ENCODE measurements around the gene HIGD1C.

The HIGD1C gene

DNA sequence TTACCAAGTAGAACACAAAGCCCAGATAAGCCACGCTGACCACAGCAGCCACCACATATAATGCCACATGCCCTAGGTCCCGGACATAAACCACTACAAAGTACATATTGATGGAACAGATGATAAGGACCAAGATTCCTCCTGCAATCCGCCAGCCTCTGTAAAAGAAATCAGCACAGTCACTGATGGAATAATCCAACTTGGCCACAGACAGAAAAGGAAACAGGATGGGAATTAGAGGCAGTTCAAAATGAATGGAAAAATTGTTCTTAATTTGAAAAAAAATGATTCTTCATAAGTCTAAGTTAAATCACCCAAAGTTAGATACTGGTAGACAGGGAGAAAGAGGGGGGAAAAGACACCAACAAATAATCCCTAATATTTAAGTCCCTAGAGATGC, 38.4 kb downstream of the HIGD1C start:
- Histone ChIP-seq H3K4me2 (ENCODE audit: low read length) (no peak overlapping the region), H3K79me2 (ENCODE audit: control insufficient read depth, low read length) (no peaks in the 10 kb centered on the region), H3K4me3 (ENCODE audit: low read length) (no peak overlapping the region), H4K20me1 (ENCODE audit: control insufficient read depth, insufficient read depth, low read depth, low read length) (no peaks in the 10 kb centered on the region), H3F3A (ENCODE audit: control insufficient read depth, insufficient read depth) (peaks cover 4% of the 10 kb centered on the region; the same call in 1 of the 2 replicates), H3K36me3 (ENCODE audit: control insufficient read depth, low read length) (peaks cover 60% of the 10 kb centered on the region), H3K27ac (ENCODE audit: low read depth, low read length) (no peak overlapping the region), H3K27me3 (ENCODE audit: control insufficient read depth, low read length) (no peaks in the 10 kb centered on the region), H3K4me1 (ENCODE audit: control insufficient read depth, low read length) (no peaks in the 10 kb centered on the region), H3K9me3 (ENCODE audit: control insufficient read depth, insufficient read depth, low read length) (no peaks in the 10 kb centered on the region), H3K9me2 (replicated peaks; ENCODE audit: control insufficient read depth, low read length) (no peaks in the 10 kb centered on the region)
- TF ChIP-seq CTCF (IDR thresholded peaks at IDR 0.05; ENCODE audit: low read depth, low read length, poor library complexity, severe bottlenecking) (no peak), EZH2phosphoT487 (IDR thresholded peaks at IDR 0.05; ENCODE audit: borderline replicate concordance, low read length) (no peak)

DNA sequence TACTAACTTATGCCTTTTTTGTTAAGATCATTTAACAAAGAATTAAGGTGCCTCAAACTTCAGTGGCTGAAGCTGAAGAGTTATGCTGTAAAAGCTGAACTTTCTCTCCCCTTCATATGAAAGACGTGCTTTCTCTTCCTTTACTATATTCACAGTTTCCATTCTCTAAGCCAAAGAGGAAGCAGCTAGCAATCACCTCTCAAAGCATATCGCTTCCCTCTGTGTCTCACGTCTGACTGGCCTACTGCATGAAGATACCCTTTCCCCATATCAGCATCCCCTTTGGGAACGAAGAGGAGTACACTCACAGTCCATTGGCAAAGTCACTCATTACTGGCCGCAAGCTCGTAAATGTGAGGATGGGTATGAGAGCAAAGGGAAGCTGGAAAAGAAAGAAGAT, 38.9 kb downstream of the HIGD1C start:
- Histone ChIP-seq H3K4me1 (ENCODE audit: control insufficient read depth, low read length) (no peaks in the 10 kb centered on the region), H3K9me3 (ENCODE audit: control insufficient read depth, insufficient read depth, low read length) (no peaks in the 10 kb centered on the region), H3K27me3 (ENCODE audit: control insufficient read depth, low read length) (no peaks in the 10 kb centered on the region), H3K27ac (ENCODE audit: low read depth, low read length) (no peak overlapping the region), H3F3A (ENCODE audit: control insufficient read depth, insufficient read depth) (peaks cover 4% of the 10 kb centered on the region; the same call in 1 of the 2 replicates), H4K20me1 (ENCODE audit: control insufficient read depth, insufficient read depth, low read depth, low read length) (no peaks in the 10 kb centered on the region), H3K4me3 (ENCODE audit: low read length) (no peak overlapping the region), H3K79me2 (ENCODE audit: control insufficient read depth, low read length) (no peaks in the 10 kb centered on the region), H3K9me2 (replicated peaks; ENCODE audit: control insufficient read depth, low read length) (no peaks in the 10 kb centered on the region), H3K36me3 (ENCODE audit: control insufficient read depth, low read length) (peaks cover 61% of the 10 kb centered on the region), H3K4me2 (ENCODE audit: low read length) (no peak overlapping the region)
- TF ChIP-seq EZH2phosphoT487 (IDR thresholded peaks at IDR 0.05; ENCODE audit: borderline replicate concordance, low read length) (no peak), CTCF (IDR thresholded peaks at IDR 0.05; ENCODE audit: low read depth, low read length, poor library complexity, severe bottlenecking) (no peak)

DNA sequence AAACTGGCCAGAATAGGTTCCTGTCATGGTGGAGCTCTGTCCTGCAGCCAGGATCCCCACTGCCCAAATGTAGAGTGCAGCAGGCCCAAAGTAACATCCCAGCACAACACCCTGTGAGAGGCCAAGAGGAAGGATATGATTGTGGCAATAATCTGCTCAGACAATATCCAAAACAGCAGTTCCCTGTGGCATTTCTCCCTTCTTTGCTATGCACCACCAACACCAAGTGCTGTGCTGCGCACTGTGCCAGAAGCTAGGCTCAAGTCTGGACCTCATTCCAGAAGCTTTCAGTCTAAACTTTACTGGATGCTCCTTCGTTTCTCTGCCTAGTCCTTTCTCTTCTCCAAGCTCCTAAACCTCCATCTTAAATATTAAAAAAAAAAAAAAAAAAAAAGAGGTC, 40.5 kb downstream of the HIGD1C start:
- H3K4me1 ChIP-seq (ENCODE audit: control insufficient read depth, low read length) = no peaks in the 10 kb centered on the region
- no peaks in the 10 kb centered on the region for H3K27me3 ChIP-seq (ENCODE audit: control insufficient read depth, low read length)
- 0 out of 2 replicates have a peak, but pooled peaks cover under 1% of the 10 kb centered on the region for H3F3A ChIP-seq (ENCODE audit: control insufficient read depth, insufficient read depth)
- H3K4me3 ChIP-seq (ENCODE audit: low read length) = no peak overlapping the region
- H3K79me2 ChIP-seq (ENCODE audit: control insufficient read depth, low read length) = no peaks in the 10 kb centered on the region
- no peaks in the 10 kb centered on the region for H3K9me2 ChIP-seq (replicated peaks; ENCODE audit: control insufficient read depth, low read length)
- H3K9me3 ChIP-seq (ENCODE audit: control insufficient read depth, insufficient read depth, low read length) = no peaks in the 10 kb centered on the region
- no peaks in the 10 kb centered on the region for H4K20me1 ChIP-seq (ENCODE audit: control insufficient read depth, insufficient read depth, low read depth, low read length)
- no peak for TF ChIP-seq CTCF (IDR thresholded peaks at IDR 0.05; ENCODE audit: low read depth, low read length, poor library complexity, severe bottlenecking)
- no peak for TF ChIP-seq EZH2phosphoT487 (IDR thresholded peaks at IDR 0.05; ENCODE audit: borderline replicate concordance, low read length)
- peaks cover 59% of the 10 kb centered on the region for H3K36me3 ChIP-seq (ENCODE audit: control insufficient read depth, low read length)
- no peak overlapping the region for H3K4me2 ChIP-seq (ENCODE audit: low read length)
- no peak overlapping the region for H3K27ac ChIP-seq (ENCODE audit: low read depth, low read length)
